H1 (cell line): ENCODE data around the gene ARHGAP42. TPM values are rescaled to one million over a fixed set of nuclear protein-coding genes. Genes with fewer than 3 reads are reported as not detected.
A peak's percentile ranks its signal among the peaks of the same experiment; 100 is the strongest.

Experiments used
- CTCF ChIA-PET: fragments of 300-600 bp; sonication (Branson Sonifier 250); formaldehyde crosslinking; loops from one replicate; lab custom pipeline; 2021; ENCODE audit not compliant: partially characterized antibody; lab: Charles Lee
- POLR2A ChIA-PET: fragments of 300-600 bp; sonication (Branson Sonifier 250); formaldehyde crosslinking; loops from one replicate; lab custom pipeline; 2021; ENCODE audit warnings: inconsistent platforms; ENCODE audit not compliant: partially characterized antibody; lab: Charles Lee
- DNase-seq, 2 experiments: peaks; one replicate each; pipeline versions ENCODE4 v3.0.0 to v3.0.0-alpha.2; 2010 to 2022; ENCODE audit warnings: low spot score in 2 of 2, low read depth in 1 of 2, mixed read lengths in 1 of 2
- FAIRE-seq: peaks from 2 replicates; lab custom pipeline; 2011; peaks lifted over from hg19 to GRCh38; lab: Jason Lieb, UNC
- H2AFZ ChIP-seq: 2 replicates; pipeline ENCODE4 v1.8.1; 2012; ENCODE audit warnings: low read length, inconsistent platforms
- H2AK5ac ChIP-seq: 2 replicates; pipeline ENCODE4 v1.6.1; 2013; ENCODE audit warnings: low read depth, low read length
- H2BK120ac ChIP-seq: replicated peaks from 2 replicates; pipeline ENCODE3; 2013; ENCODE audit warnings: low read depth, low read length, inconsistent platforms
- H2BK12ac ChIP-seq: 2 replicates; pipeline ENCODE4 v1.6.1; 2013; ENCODE audit warnings: low read depth, low read length
- H2BK15ac ChIP-seq: 2 replicates; pipeline ENCODE4 v1.6.1; 2013; ENCODE audit warnings: low read length
- H2BK20ac ChIP-seq: 2 replicates; pipeline ENCODE4 v1.6.1; 2013; ENCODE audit warnings: low read length
- H2BK5ac ChIP-seq: 2 replicates; pipeline ENCODE4 v1.6.1; 2013; ENCODE audit warnings: low read depth, low read length
- H3K14ac ChIP-seq: 2 replicates; pipeline ENCODE4 v1.6.1; 2013; ENCODE audit warnings: inconsistent platforms; ENCODE audit not compliant: insufficient read length
- H3K18ac ChIP-seq: 2 replicates; pipeline ENCODE4 v1.6.1; 2013; ENCODE audit warnings: low read length; ENCODE audit errors: extremely low read depth
- H3K23ac ChIP-seq: 2 replicates; pipeline ENCODE4 v1.6.1; 2013; ENCODE audit warnings: inconsistent platforms; ENCODE audit not compliant: insufficient read length
- H3K23me2 ChIP-seq: 2 replicates; pipeline ENCODE4 v1.6.1; 2013; ENCODE audit warnings: low read depth, low read length
- H3K27ac ChIP-seq: 2 replicates; pipeline ENCODE4 v1.6.1; 2011; ENCODE audit warnings: low read depth, low read length, inconsistent platforms
- H3K27me3 ChIP-seq, 4 experiments: replicated peaks in 1 of 4; 1 replicate in 1 of 4; 2 replicates in 3 of 4; pipeline versions ENCODE4 v1.6.1 to v1.8.1; 2011 to 2013; ENCODE audit warnings: low read length in 3 of 4, mild to moderate bottlenecking in 3 of 4, inconsistent platforms in 2 of 4, mixed read lengths in 2 of 4, moderate library complexity in 1 of 4; ENCODE audit not compliant: control insufficient read depth in 3 of 4, insufficient read depth in 3 of 4; ENCODE audit errors: extremely low read depth in 1 of 4
- H3K36me3 ChIP-seq, 4 experiments: 2 replicates each; pipeline versions ENCODE4 v1.6.1 to v1.8.1; 2011 to 2013; ENCODE audit warnings: mild to moderate bottlenecking in 4 of 4, low read length in 3 of 4, moderate library complexity in 2 of 4, control low read depth in 1 of 4, inconsistent platforms in 1 of 4; ENCODE audit not compliant: insufficient read depth in 4 of 4, control insufficient read depth in 2 of 4
- H3K4ac ChIP-seq: replicated peaks from 2 replicates; pipeline ENCODE3; 2013; ENCODE audit warnings: low read length, low read depth, mixed read lengths, inconsistent platforms; ENCODE audit not compliant: insufficient read length
- H3K4me1 ChIP-seq, 4 experiments: replicated peaks in 1 of 4; 1 replicate in 1 of 4; 2 replicates in 3 of 4; pipeline versions ENCODE4 v1.6.1 to v1.8.1; 2011 to 2013; ENCODE audit warnings: low read length in 3 of 4, inconsistent platforms in 2 of 4, mixed read lengths in 1 of 4; ENCODE audit not compliant: insufficient read depth in 4 of 4, control insufficient read depth in 3 of 4
- H3K4me2 ChIP-seq, 2 experiments: 2 replicates each; pipeline versions ENCODE4 v1.6.1 to v1.8.1; 2011 to 2013; ENCODE audit warnings: low read depth in 2 of 2, low read length in 2 of 2, control low read depth in 1 of 2, inconsistent platforms in 1 of 2, mild to moderate bottlenecking in 1 of 2; ENCODE audit not compliant: insufficient read depth in 1 of 2
- H3K4me3 ChIP-seq, 4 experiments: fragments of 200-600, 300-600 bp in 1 of 4; sonication (generic), shearing (Covaris generic), sonication (Bioruptor Twin) in 1 of 4; 2 replicates each; pipeline versions ENCODE4 v1.5.1 to v1.8.1; 2011 to 2016; ENCODE audit warnings: low read length in 4 of 4, low read depth in 3 of 4, control low read depth in 2 of 4, inconsistent platforms in 2 of 4, mild to moderate bottlenecking in 2 of 4, mixed read lengths in 1 of 4, moderate library complexity in 1 of 4; ENCODE audit not compliant: insufficient read depth in 2 of 4; ENCODE audit errors: extremely low read depth in 1 of 4
- H3K56ac ChIP-seq: replicated peaks from 2 replicates; pipeline ENCODE3; 2013; ENCODE audit warnings: low read depth, mild to moderate bottlenecking, mixed read lengths, low read length, inconsistent platforms; ENCODE audit not compliant: insufficient read length
- H3K79me1 ChIP-seq: 2 replicates; pipeline ENCODE4 v1.6.1; 2013; ENCODE audit warnings: low read depth, low read length, control low read depth
- H3K79me2 ChIP-seq, 2 experiments: 2 replicates each; pipeline versions ENCODE4 v1.6.1 to v1.8.1; 2012 to 2013; ENCODE audit warnings: low read length in 2 of 2, mild to moderate bottlenecking in 2 of 2, inconsistent platforms in 1 of 2; ENCODE audit not compliant: insufficient read depth in 2 of 2, control insufficient read depth in 1 of 2
- H3K9ac ChIP-seq, 4 experiments: replicated peaks in 1 of 4; 1 replicate in 1 of 4; 2 replicates in 3 of 4; pipeline versions ENCODE4 v1.6.1 to v1.8.1; 2011 to 2013; ENCODE audit warnings: low read depth in 3 of 4, low read length in 3 of 4, control low read depth in 2 of 4, mild to moderate bottlenecking in 2 of 4, moderate library complexity in 2 of 4, inconsistent platforms in 1 of 4; ENCODE audit errors: extremely low read depth in 1 of 4
- H3K9me3 ChIP-seq, 2 experiments: 2 replicates each; pipeline versions ENCODE4 v1.6.1 to v1.8.1; 2012 to 2013; ENCODE audit warnings: mild to moderate bottlenecking in 2 of 2, moderate library complexity in 2 of 2, control low read depth in 1 of 2, inconsistent platforms in 1 of 2, low read depth in 1 of 2, low read length in 1 of 2, mixed read lengths in 1 of 2; ENCODE audit not compliant: insufficient read depth in 2 of 2
- H4K20me1 ChIP-seq, 2 experiments: replicated peaks in 1 of 2; 2 replicates each; pipeline versions ENCODE3 to v1.8.1; 2011 to 2013; ENCODE audit warnings: inconsistent platforms in 2 of 2, low read length in 2 of 2, mild to moderate bottlenecking in 1 of 2; ENCODE audit not compliant: insufficient read depth in 2 of 2, control insufficient read depth in 1 of 2
- H4K5ac ChIP-seq: 2 replicates; pipeline ENCODE4 v1.6.1; 2013; ENCODE audit warnings: low read length, low read depth, mixed read lengths, inconsistent platforms; ENCODE audit not compliant: insufficient read length
- H4K8ac ChIP-seq: 2 replicates; pipeline ENCODE4 v1.8.0; 2013; ENCODE audit warnings: mild to moderate bottlenecking, moderate library complexity, low read length, inconsistent platforms; ENCODE audit not compliant: insufficient read depth; ENCODE audit errors: extremely low read depth
- H4K91ac ChIP-seq: replicated peaks from 2 replicates; pipeline ENCODE3; 2013; ENCODE audit warnings: low read length, mixed read lengths, inconsistent platforms; ENCODE audit not compliant: insufficient read length
- JUN ChIP-seq: IDR thresholded peaks from 2 replicates; pipeline ENCODE4 v1.6.1; 2011; ENCODE audit warnings: low read depth, mild to moderate bottlenecking, improper control_type of control experiment, low read length
- JUND ChIP-seq: IDR thresholded peaks from 2 replicates; pipeline ENCODE4 v1.6.1; 2011; ENCODE audit warnings: mild to moderate bottlenecking, improper control_type of control experiment, low read length
- POLR2A ChIP-seq, 2 experiments: IDR thresholded peaks; 1 replicate in 1 of 2; 2 replicates in 1 of 2; pipeline ENCODE4 v1.6.1; 2011; ENCODE audit warnings: low read depth in 2 of 2, low read length in 2 of 2, mild to moderate bottlenecking in 2 of 2; ENCODE audit errors: control extremely low read depth in 1 of 2
- SRF ChIP-seq: IDR thresholded peaks from 2 replicates; pipeline ENCODE4 v1.6.1; 2011; ENCODE audit warnings: mild to moderate bottlenecking, low read depth, low read length, moderate library complexity
- TAF1 ChIP-seq: IDR thresholded peaks from 2 replicates; pipeline ENCODE4 v1.6.1; 2011; ENCODE audit warnings: mild to moderate bottlenecking, low read depth, low read length
- WGBS, 2 experiments: shearing (Covaris generic) in 1 of 2; methylation state at CpG; one replicate each; pipeline versions ENCODE4 v1.1.6 to v1.1.7; 2013 to 2015; ENCODE audit warnings: low lambda C conversion rate in 2 of 2, mixed read lengths in 2 of 2, inconsistent platforms in 1 of 2, low coverage in 1 of 2, missing lambda C conversion rate in 1 of 2; ENCODE audit not compliant: insufficient replicate concordance in 2 of 2, insufficient coverage in 1 of 2, insufficient read length in 1 of 2; ENCODE audit errors: extremely low coverage in 1 of 2, missing lambda C conversion rate in 1 of 2; 5-methylcytosine and 5-hydroxymethylcytosine counted together
- polyA plus RNA-seq, 7 experiments: library from polyadenylated mRNA; depleted of rRNA in 3 of 7; stranded (reverse) in 5 of 7; unstranded in 2 of 7; fragments of >200 nt in 5 of 7; fragments of 200-250 nt in 2 of 7; gene quantifications; 1 replicate in 5 of 7; 2 replicates in 1 of 7; 4 replicates in 1 of 7; pipeline versions ENCODE4 v1.2.1 to v1.2.3, GENCODE V29; 2011 to 2013; ENCODE audit warnings: missing spikeins in 2 of 7, mixed read lengths in 2 of 7
- total RNA-seq: library from RNA; stranded (reverse); fragmentation: NEBNext Ultra II Directional; extraction: Animal tissue kit (Norgen Biotek cat#: 25700); gene quantifications from 2 replicates; pipeline ENCODE4 v1.2.1, GENCODE V29; 2021

The ARHGAP42 gene
- total and polyA plus RNA-seq, 2 of the 8 experiments (the other 6 are each of a cell fraction or from before 2014, with no cell fraction given): 22.2 to 33.5 TPM

GRCh38 chr11:100876815-100877520 lies 189.9 kb downstream of the ARHGAP42 start:
- Histone ChIP-seq H2AK5ac (no peak overlapping the region), H3K23ac (no peak overlapping the region), H3K27me3 (no peaks in the 10 kb centered on the region), H3K23me2 (no peaks in the 10 kb centered on the region; the same call in 1 of the 2 replicates), H2BK20ac (no peak overlapping the region), H3K79me1 (no peaks in the 10 kb centered on the region), H3K14ac (no peak overlapping the region), H3K18ac (no peak overlapping the region), H4K8ac (no peak overlapping the region), H4K5ac (no peak overlapping the region), H3K56ac (no peak overlapping the region), H2BK5ac (no peak overlapping the region), H3K36me3 (peaks cover 0 to 6% (median 0%) of the 10 kb centered on the region in 4 experiments; a peak in 2 of 8 replicates), H3K27ac (peak overlapping the region; percentile 6; the same call in 1 of the 2 replicates), H3K9ac (no peak overlapping the region), H4K91ac (no peak overlapping the region), H2AFZ (no peak overlapping the region), H2BK120ac (no peak overlapping the region), H3K4ac (no peak overlapping the region), H3K79me2 (no peaks in the 10 kb centered on the region), H3K4me3 (no peak overlapping the region), H3K9me3 (peaks cover 0 to 3% of the 10 kb centered on the region in 2 experiments; a peak in 1 of 4 replicates), H3K4me2 (no peak overlapping the region), H4K20me1 (no peaks in the 10 kb centered on the region), H2BK15ac (no peak overlapping the region), H2BK12ac (no peak overlapping the region), H3K4me1 (peaks cover 2 to 15% (median 12%) of the 10 kb centered on the region in 4 experiments; a peak in 6 of 7 replicates)
- ChIA-PET CTCF (interaction anchor here (0.9 to 1.8 kb wide), 4 partner anchors 10 to 300 kb away, joined by 3 to 5 read pairs (median 4); no protein-coding TSS in a partner anchor), POLR2A (interaction anchor here (0.5 to 0.6 kb wide), 2 partner anchors 49 to 189 kb away, joined by 3 read pairs; no protein-coding TSS in a partner anchor)
- 70% methylated on average over 3 of the region's 3 CpGs; no CpG with 5 or more reads in 1 of the 2 experiments for WGBS, 2 experiments
- FAIRE-seq: peak; percentile 19
- peak in 1 of 2 experiments; percentile 21 for DNase-seq
- TF ChIP-seq JUN: 0 out of 2 replicates have a peak, but pooled peaks have one; percentile 40
- peak; percentile 95 for TF ChIP-seq SRF
- TF ChIP-seq JUND: 0 out of 2 replicates have a peak, but pooled peaks have one; percentile 26
- no peak for TF ChIP-seq TAF1
- TF ChIP-seq POLR2A (IDR thresholded peaks at IDR 0.05; ENCODE audit: control extremely low read depth in 1 of 2, low read depth in 2 of 2, low read length in 2 of 2): no peak
